Measurements from ENCODE around the gene TMEM35B.
"Not testable (repeated sequence)": the region's sequence is repeated elsewhere in the genome, so short reads cannot be mapped to it uniquely, and the experiment has no call there.

TMEM35B gene

DNA sequence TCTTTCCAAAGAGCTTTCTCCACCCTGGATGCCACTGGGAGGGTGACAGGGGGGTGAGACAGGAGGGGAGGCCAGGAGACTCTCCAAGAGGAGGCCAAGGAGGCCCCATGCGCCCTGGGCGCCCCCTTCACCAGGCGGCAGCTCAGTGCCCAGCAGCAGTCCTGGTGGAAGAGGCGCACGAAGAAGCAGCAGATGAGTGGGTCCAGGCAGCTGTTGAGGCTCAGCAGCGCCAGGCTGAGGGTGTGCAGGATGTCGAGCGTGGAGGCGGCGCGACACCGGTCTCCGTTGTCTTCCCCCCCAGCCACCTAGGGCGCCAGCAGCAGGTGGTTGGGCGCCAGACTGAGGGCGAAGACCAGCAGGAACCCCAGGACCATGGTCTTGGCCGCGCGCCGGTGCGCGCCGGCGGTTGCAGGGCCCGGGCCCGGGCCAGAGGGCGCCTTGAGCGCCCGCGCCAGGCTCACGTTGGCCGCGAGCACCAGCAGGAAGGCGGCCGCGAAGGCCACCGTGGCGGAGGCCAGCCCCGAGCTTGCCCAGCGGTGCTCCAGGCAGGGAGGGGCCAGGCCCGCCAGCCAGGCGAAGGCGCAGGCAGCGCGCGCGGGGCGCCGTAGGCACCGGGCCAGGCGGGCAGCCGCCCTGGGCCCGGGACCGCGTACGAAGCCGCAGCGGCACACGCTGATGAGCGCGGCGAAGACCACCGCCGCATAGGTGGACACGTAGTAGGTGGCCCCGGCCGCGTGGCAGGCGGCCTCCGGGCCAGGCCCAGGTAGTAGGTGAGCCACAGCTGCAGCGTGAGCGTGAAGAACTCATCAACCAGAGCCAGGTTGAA is 8.6 kb downstream of the TMEM35B start:
- TF ChIP-seq, protein P1, sequence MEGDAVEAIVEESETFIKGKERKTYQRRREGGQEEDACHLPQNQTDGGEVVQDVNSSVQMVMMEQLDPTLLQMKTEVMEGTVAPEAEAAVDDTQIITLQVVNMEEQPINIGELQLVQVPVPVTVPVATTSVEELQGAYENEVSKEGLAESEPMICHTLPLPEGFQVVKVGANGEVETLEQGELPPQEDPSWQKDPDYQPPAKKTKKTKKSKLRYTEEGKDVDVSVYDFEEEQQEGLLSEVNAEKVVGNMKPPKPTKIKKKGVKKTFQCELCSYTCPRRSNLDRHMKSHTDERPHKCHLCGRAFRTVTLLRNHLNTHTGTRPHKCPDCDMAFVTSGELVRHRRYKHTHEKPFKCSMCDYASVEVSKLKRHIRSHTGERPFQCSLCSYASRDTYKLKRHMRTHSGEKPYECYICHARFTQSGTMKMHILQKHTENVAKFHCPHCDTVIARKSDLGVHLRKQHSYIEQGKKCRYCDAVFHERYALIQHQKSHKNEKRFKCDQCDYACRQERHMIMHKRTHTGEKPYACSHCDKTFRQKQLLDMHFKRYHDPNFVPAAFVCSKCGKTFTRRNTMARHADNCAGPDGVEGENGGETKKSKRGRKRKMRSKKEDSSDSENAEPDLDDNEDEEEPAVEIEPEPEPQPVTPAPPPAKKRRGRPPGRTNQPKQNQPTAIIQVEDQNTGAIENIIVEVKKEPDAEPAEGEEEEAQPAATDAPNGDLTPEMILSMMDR (IDR thresholded peaks at IDR 0.05; ENCODE audit: extremely low read depth, missing control alignments): no peak

DNA sequence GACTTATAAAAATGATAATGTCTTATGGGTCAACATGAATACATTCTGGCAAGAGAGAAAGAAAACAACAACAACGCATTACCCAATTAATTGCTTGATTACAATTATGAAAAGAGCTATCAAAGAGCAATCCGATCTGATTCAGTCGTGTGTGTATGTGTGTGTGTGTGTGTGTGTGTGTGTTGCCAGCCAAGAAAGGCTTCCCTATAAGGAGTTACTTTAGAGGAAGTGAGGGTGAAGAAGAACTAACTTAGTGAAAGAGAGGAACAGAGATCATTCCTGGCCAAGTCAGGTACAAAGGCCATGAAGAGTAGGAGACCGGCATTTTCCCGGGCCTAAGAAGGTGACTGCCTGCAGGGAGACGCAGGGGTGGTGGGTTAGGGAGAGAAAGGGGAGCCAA is 9.4 kb downstream of the TMEM35B start:
- no peak for DNase-seq (ENCODE audit: low spot score)

More for the DNA sequence above, 8.6 kb downstream of the TMEM35B start:
- no peak for DNase-seq (ENCODE audit: low spot score)

DNA sequence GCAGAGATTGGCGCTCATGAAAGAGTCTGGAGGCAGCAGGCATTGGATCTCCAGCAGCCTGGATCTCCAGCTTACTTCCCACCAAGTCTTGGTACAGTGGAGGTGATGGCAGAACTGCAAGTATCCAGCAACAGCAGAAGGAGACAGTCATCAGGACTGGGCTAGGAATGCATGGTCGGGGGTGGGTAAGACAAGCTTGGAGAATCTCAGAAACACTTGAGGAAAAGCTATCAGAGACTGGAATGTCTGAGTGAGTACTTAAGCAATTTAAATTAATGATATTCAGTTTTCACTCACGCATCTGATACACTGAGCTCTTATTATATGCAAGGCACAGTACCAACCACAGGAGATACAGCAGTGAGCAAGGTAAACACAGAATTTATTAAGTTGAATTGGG is 9.8 kb downstream of the TMEM35B start:
- TF ChIP-seq, protein P1 (IDR thresholded peaks at IDR 0.05; ENCODE audit: extremely low read depth, missing control alignments): no peak
- no peak for DNase-seq (ENCODE audit: low spot score)

More for the DNA sequence above, 9.4 kb downstream of the TMEM35B start:
- TF ChIP-seq, protein P1 (IDR thresholded peaks at IDR 0.05; ENCODE audit: extremely low read depth, missing control alignments): no peak

DNA sequence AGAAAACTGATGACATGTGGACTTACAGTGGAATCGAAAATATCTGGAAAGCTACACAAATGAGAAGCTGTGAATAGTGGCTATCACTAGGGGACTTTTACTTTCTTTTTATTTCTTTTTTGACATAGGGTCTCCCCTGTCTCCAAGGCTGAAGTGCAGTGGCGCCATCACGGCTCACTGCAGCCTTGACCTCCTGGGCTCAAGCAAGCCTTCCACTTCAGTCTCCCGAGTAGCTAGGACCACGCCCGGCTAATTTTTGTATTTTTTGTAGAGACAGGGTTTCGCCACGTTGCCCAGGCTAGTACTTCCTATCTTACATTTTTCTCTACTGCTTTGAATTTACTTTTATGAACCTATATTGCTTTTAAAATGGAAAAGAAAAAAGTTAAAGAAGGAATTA is 10.5 kb downstream of the TMEM35B start:
- DNase-seq (ENCODE audit: low spot score): no peak
- TF ChIP-seq, protein P1 (IDR thresholded peaks at IDR 0.05; ENCODE audit: extremely low read depth, missing control alignments): no peak

DNA sequence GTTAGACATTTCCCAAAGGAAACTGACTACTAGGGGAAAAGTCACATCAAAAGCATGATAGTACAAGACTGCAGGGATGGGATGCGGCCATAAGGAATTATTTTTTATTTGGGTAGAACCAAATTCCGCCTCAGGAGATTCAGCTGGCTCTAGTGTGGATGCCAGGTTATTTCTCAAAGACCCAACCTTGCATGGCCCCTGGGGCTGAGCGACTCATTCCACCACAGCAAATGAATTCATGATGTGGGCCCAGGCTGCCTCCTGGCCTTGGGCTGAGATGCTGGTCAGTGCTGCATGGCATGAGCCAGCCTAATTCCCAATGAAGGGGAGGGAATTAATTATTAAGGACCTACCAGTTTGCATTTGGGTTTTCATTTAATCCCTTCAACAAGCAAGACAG is 11.8 kb downstream of the TMEM35B start:
- no peak for DNase-seq (ENCODE audit: low spot score)
- TF ChIP-seq, protein P1 (IDR thresholded peaks at IDR 0.05; ENCODE audit: extremely low read depth, missing control alignments): no peak

DNA sequence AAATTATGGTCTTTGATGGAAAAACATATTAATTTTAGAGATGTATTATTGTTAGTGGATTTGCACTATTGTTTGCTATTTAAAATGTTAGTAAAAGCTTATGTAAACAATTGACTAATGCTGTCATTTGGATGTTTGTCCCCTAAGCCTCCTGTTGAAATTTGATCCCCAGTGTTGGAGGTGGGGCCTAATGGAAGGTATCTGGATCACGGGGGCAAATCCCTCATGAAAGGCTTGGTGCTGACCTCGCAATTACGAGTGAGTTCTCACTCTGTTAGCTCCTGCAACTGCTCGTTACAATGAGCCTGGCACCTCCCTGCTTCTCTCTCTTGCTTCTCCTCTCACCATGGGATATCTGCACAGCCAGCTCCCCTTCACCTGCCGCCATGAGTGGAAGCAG is 14.3 kb downstream of the TMEM35B start:
- TF ChIP-seq, protein P1 (IDR thresholded peaks at IDR 0.05; ENCODE audit: extremely low read depth, missing control alignments): no peak
- no peak for DNase-seq (ENCODE audit: low spot score)

DNA sequence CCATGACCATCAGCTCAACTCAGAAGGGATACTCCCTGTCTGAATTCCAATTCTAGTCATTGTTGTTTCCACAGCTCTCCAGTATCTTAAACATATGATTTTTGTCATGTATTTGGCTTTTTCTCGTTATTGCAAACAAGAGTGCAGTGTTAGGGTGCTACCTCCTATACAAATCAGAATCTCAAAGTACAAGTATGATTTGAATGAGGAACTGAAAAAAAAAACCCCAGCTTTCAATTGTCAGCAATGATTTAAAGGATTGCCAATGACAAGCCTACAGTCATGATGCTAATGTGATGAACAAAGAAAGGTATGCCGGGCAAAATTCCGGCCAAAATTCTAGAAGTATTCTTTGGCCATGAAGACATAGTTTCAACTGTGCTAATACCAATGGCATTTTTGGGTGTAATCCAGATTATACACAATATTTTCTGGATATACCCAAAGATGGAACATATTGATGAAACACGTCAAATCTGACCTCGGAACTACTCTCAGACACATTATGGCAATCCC is 14.9 kb downstream of the TMEM35B start:
- peak; percentile 65 for DNase-seq (ENCODE audit: low spot score)
- TF ChIP-seq, protein P1 (IDR thresholded peaks at IDR 0.05; ENCODE audit: extremely low read depth, missing control alignments): no peak

DNA sequence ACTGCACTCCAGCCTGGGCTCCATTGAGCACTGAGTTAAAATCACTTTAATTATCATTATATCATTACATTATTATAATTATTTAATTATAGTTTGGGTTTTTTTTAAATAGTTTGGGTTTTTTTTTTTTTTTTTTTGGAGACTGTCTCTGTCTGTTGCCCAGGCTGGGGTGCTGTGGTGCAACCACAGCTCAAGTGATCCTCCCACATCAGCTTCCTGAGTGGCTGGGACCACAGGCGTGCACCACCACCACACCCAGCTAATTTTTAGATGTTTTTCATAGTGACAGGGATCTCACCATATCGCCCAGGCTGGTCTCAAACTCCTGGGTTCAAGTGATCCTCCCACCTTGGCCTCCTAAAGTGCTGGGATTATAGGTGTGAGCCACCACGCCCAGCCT is 16.9 kb downstream of the TMEM35B start:
- DNase-seq (ENCODE audit: low spot score): not testable (repeated sequence)

DNA sequence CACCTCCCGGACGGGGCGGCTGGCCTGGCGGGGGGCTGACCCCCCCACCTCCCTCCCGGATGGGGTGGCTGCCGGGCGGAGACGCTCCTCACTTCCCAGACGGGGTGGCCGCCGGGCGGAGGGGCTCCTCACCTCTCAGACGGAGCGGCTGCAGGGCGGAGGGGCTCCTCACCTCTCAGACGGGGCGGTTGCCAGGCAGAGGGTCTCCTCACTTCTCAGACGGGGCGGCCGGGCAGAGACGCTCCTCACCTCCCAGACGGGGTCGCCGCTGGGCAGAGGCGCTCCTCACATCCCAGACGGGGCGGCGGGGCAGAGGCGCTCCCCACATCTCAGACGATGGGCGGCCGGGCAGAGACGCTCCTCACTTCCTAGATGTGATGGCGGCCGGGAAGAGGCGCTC is 17.5 kb downstream of the TMEM35B start:
- not testable (repeated sequence) for DNase-seq (ENCODE audit: low spot score)

Measured in GM20000 (cell line).